Upper lobe of right lung (tissue), 1 donor: Measurements from ENCODE around the gene CHAC1. TPM values are rescaled to one million over a fixed set of nuclear protein-coding genes. Genes with fewer than 3 reads are reported as not detected.
A peak's percentile ranks its signal among the peaks of the same experiment; 100 is the strongest.

Source experiments
- ATAC-seq: fragments of 200-7000 bp; cut with Tn5 transposase; one replicate; pipeline ENCODE4 v1.9.1; 2020; ENCODE audit warnings: mild to moderate bottlenecking, moderate library complexity
- DNase-seq: peaks from one replicate; pipeline ENCODE4 v3.0.0-alpha.2; 2020
- H3K27ac ChIP-seq: fragments of 200-600 bp; one replicate; pipeline ENCODE4 v1.8.0; 2022
- H3K27me3 ChIP-seq: fragments of 200-600 bp; one replicate; pipeline ENCODE4 v1.8.0; 2022; ENCODE audit warnings: mild to moderate bottlenecking
- H3K36me3 ChIP-seq: fragments of 200-600 bp; one replicate; pipeline ENCODE4 v1.8.0; 2022
- H3K4me1 ChIP-seq: fragments of 200-600 bp; one replicate; pipeline ENCODE4 v1.8.0; 2022
- H3K4me3 ChIP-seq: fragments of 200-600 bp; one replicate; pipeline ENCODE4 v1.8.0; 2022; ENCODE audit warnings: mild to moderate bottlenecking
- H3K9me3 ChIP-seq: fragments of 200-600 bp; one replicate; pipeline ENCODE4 v1.8.0; 2022
- intact Hi-C: fragments of 100-400 bp; cut with DNase I; formaldehyde crosslinking; loops from one replicate; pipeline ENCODE4 v1.11.0; 2022
- total RNA-seq: library from RNA; stranded (reverse); fragmentation: NEBNext Ultra II Directional; extraction: Animal tissue kit (Norgen Biotek cat#: 25700); gene quantifications from one replicate; pipeline ENCODE4 v1.2.1, GENCODE V29; 2021
- TF ChIP-seq, protein P1 (sequence below): fragments of 200-600 bp; IDR thresholded peaks from one replicate; pipeline ENCODE4 v1.8.0; 2022; ENCODE audit warnings: antibody characterized with exemption
- donor health status: DM: no; HTN: yes; CAD: no; lungs with severe emphysema.

CHAC1 gene
- total RNA-seq, 1 donor from 2014 or later: 4.4 TPM

DNA sequence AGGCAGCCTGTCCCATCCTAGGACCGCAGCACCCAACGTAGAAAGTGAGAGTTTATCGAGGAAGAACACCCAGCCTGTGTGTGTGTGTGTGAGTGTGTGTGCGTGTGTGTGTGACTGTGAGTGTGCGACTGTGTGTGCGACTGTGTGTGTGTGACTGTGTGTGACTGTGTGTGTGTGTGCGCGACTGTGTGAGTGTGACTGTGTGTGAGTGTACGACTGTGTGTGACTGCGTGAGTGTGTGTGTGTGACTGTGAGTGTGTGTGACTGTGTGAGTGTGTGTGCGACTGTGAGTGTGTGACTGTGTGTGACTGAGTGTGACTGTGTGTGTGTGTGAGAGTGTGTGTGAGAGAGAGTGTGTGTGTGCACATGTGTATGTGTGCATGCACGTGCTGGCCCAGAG is 39.3 kb upstream of the CHAC1 start:
- Histone ChIP-seq H3K4me3 (no peak overlapping the region), H3K27me3 (no peaks in the 10 kb centered on the region), H3K4me1 (peaks cover 27% of the 10 kb centered on the region), H3K36me3 (no peaks in the 10 kb centered on the region), H3K27ac (no peak overlapping the region), H3K9me3 (no peaks in the 10 kb centered on the region)
- no peak for DNase-seq
- no peak for ATAC-seq
- intact Hi-C loops: no loop called here
- TF ChIP-seq, protein P1, sequence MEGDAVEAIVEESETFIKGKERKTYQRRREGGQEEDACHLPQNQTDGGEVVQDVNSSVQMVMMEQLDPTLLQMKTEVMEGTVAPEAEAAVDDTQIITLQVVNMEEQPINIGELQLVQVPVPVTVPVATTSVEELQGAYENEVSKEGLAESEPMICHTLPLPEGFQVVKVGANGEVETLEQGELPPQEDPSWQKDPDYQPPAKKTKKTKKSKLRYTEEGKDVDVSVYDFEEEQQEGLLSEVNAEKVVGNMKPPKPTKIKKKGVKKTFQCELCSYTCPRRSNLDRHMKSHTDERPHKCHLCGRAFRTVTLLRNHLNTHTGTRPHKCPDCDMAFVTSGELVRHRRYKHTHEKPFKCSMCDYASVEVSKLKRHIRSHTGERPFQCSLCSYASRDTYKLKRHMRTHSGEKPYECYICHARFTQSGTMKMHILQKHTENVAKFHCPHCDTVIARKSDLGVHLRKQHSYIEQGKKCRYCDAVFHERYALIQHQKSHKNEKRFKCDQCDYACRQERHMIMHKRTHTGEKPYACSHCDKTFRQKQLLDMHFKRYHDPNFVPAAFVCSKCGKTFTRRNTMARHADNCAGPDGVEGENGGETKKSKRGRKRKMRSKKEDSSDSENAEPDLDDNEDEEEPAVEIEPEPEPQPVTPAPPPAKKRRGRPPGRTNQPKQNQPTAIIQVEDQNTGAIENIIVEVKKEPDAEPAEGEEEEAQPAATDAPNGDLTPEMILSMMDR: no peak

DNA sequence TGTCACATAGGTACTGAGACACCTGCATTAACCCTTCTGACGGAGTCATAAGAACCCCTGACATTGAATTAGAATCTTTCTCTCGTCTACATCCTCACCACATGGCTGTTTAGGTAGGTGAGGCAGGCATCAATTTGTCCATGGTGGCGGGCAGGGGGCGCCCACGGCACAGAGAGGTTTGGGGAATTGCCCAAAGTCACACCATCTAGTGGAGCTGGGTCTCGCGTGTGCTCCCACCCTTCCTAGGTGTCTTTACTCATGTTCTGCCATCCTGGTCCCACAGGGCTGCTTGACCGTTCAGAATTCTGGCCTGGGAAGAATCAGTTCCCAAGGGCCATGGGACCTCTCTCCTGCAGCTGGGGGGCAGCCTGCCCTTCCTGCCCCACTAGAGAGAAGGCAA is 38.8 kb upstream of the CHAC1 start:
- DNase-seq (no peak), ATAC-seq (no peak)
- no peak overlapping the region for H3K27ac ChIP-seq
- H3K4me1 ChIP-seq: peaks cover 25% of the 10 kb centered on the region
- H3K9me3 ChIP-seq: no peaks in the 10 kb centered on the region
- TF ChIP-seq, protein P1: no peak
- no peaks in the 10 kb centered on the region for H3K36me3 ChIP-seq
- intact Hi-C loops: no loop called here
- H3K4me3 ChIP-seq: no peak overlapping the region
- H3K27me3 ChIP-seq: no peaks in the 10 kb centered on the region

DNA sequence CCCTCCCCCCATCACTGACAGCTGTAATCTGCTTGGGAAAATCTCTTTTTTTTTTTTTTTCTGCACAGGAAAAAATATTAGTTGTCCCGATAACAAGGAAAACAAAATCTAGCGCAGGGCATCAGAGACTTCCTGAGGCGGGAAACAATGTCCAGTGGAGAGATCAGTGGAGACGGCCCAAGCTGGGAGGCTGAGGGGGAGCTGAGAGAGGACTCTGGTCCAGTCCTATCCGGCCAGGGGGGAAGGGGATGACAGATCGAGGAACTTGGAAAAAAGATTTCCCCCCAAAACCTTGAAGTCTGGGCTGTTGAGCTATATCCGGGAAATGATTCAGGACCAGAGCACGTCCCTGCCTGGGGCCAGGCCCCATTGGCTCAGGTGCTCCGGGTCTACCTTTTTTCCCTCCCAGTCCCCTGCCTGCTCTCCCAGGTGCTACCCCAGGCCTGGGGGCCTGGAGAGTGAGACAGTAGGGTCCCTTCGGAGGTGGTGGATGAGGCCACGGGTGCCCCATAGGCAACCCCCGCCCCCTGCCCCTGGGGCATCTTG is 38.1 kb upstream of the CHAC1 start:
- ATAC-seq (no peak), DNase-seq (no peak)
- H3K4me3 ChIP-seq: no peak overlapping the region
- H3K36me3 ChIP-seq: no peaks in the 10 kb centered on the region
- TF ChIP-seq, protein P1: no peak
- intact Hi-C loops: no loop called here
- peak overlapping the region; percentile 20 for H3K27ac ChIP-seq
- H3K27me3 ChIP-seq: no peaks in the 10 kb centered on the region
- H3K4me1 ChIP-seq: peaks cover 18% of the 10 kb centered on the region
- H3K9me3 ChIP-seq: no peaks in the 10 kb centered on the region

DNA sequence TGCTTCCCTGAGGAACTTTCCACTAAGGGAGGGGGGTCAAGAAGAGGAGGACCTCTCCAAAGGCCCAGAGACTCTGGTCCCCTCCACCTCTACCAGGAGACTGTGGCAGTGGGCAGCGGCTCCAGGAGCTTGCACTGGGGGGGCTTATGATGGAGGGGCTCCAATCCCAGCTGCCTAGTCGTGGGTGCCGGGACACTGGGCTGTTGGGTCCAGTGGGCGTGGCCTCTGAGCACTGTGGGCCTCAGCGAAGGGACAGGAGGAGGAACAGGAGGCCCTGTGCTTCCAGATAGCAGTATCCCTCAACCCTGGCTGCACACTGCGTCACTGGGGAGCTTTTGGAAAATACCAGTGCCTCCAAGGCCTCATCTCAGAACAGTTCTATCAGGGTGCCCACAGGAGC is 37.6 kb upstream of the CHAC1 start:
- Histone ChIP-seq H3K36me3 (no peaks in the 10 kb centered on the region), H3K4me1 (peaks cover 15% of the 10 kb centered on the region), H3K9me3 (no peaks in the 10 kb centered on the region), H3K4me3 (no peak overlapping the region), H3K27me3 (no peaks in the 10 kb centered on the region), H3K27ac (peak overlapping the region; percentile 20)
- DNase-seq: no peak
- no peak for ATAC-seq
- intact Hi-C loops: no loop called here
- TF ChIP-seq, protein P1: no peak

DNA sequence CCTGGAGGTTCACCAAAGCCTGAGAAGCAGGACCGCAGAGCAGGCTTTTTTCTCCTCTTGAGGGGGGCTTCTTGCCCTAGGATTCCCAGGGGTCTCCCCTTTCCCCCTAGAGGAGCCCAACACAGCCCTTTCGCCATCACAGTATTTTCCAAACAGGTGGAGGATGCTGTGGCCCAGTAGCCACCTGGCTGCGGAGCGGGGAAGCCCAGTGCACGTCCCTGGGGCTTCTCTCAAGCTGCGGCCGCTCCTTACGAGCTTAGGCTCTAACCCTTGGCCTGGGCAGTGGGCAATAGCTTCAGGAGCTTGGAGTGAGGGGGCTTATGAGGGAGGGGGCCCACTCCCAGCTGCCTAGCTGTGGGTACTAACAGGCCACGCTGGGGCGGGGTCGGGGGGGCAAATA is 35.7 kb upstream of the CHAC1 start:
- H3K27me3 ChIP-seq: no peaks in the 10 kb centered on the region
- TF ChIP-seq, protein P1: no peak
- peak overlapping the region; percentile 14 for H3K27ac ChIP-seq
- peaks cover 15% of the 10 kb centered on the region for H3K4me1 ChIP-seq
- intact Hi-C loops: no loop called here
- no peak overlapping the region for H3K4me3 ChIP-seq
- no peaks in the 10 kb centered on the region for H3K9me3 ChIP-seq
- ATAC-seq (no peak), DNase-seq (no peak)
- H3K36me3 ChIP-seq: no peaks in the 10 kb centered on the region
